OCI-LY7 (cell line): ENCODE results near the gene NLN. TPM values are rescaled to one million over a fixed set of nuclear protein-coding genes. Genes with fewer than 3 reads are reported as not detected.
"Not testable (repeated sequence)": the region's sequence is repeated elsewhere in the genome, so short reads cannot be mapped to it uniquely, and the experiment has no call there.

Experiments
- BruUV-seq: library from RNA; stranded (reverse); fragments of 400-500 nt; replicated peaks from 2 replicates; lab custom pipeline; 2021; lab: Mats Ljungman, UMichigan
- CTCF ChIA-PET: fragments of 300-600 bp; sonication (Branson Sonifier 250); formaldehyde crosslinking; loops from one replicate; lab custom pipeline; 2022; ENCODE audit warnings: antibody characterized with exemption; ENCODE audit not compliant: unreplicated experiment; lab: Charles Lee
- POLR2A ChIA-PET: fragments of 300-600 bp; sonication (Branson Sonifier 250); formaldehyde crosslinking; loops from one replicate; lab custom pipeline; 2022; ENCODE audit warnings: antibody characterized with exemption; lab: Charles Lee
- DNase-seq: peaks from one replicate; pipeline ENCODE4 v3.0.0-alpha.2; 2015; ENCODE audit warnings: low spot score
- H2AFZ ChIP-seq: fragments of 200-600 bp; sonication (generic), shearing (Covaris generic); 2 replicates; pipeline ENCODE4 v1.6.1; 2014; ENCODE audit warnings: mild to moderate bottlenecking, antibody characterized with exemption, low read length, moderate library complexity
- H3K27ac ChIP-seq: fragments of 200-600 bp; sonication (generic); 2 replicates; pipeline ENCODE4 v1.5.1; 2014; ENCODE audit warnings: mixed run types, low read depth, mild to moderate bottlenecking, moderate library complexity, low read length, inconsistent platforms; ENCODE audit not compliant: poor library complexity, severe bottlenecking
- H3K36me3 ChIP-seq: fragments of 200-600 bp; sonication (generic); 2 replicates; pipeline ENCODE4 v1.6.1; 2014; ENCODE audit warnings: mild to moderate bottlenecking, antibody characterized with exemption, low read length, moderate library complexity, mixed read lengths; ENCODE audit not compliant: insufficient read depth
- H3K4me1 ChIP-seq: fragments of 200-600 bp; sonication (generic); 2 replicates; pipeline ENCODE4 v1.5.1; 2014; ENCODE audit warnings: mild to moderate bottlenecking, low read length; ENCODE audit not compliant: insufficient read depth, poor library complexity, severe bottlenecking
- H3K4me2 ChIP-seq: fragments of 200-600 bp; sonication (generic); 2 replicates; pipeline ENCODE4 v1.6.1; 2014; ENCODE audit warnings: mild to moderate bottlenecking, low read length
- H3K4me3 ChIP-seq: fragments of 200-600 bp; sonication (generic); 2 replicates; pipeline ENCODE4 v1.5.1; 2014; ENCODE audit warnings: mild to moderate bottlenecking, low read depth, low read length; ENCODE audit not compliant: poor library complexity, severe bottlenecking
- H3K79me2 ChIP-seq: fragments of 200-600 bp; sonication (generic); 2 replicates; pipeline ENCODE4 v1.6.1; 2016; ENCODE audit warnings: low read depth, mild to moderate bottlenecking, low read length, moderate library complexity, mixed read lengths; ENCODE audit not compliant: insufficient read depth
- H3K9me2 ChIP-seq: fragments of 200-600 bp; sonication (generic); 2 replicates; pipeline ENCODE4 v1.6.1; 2016; ENCODE audit warnings: mild to moderate bottlenecking, low read length, mixed read lengths; ENCODE audit not compliant: insufficient read depth
- H3K9me3 ChIP-seq: fragments of 200-600 bp; sonication (generic); 2 replicates; pipeline ENCODE4 v1.6.1; 2014; ENCODE audit warnings: mild to moderate bottlenecking, mixed run types, low read length, mixed read lengths
- H4K20me1 ChIP-seq: fragments of 200-600 bp; sonication (generic); 2 replicates; pipeline ENCODE4 v1.6.1; 2014; ENCODE audit warnings: mild to moderate bottlenecking, antibody characterized with exemption, low read length, moderate library complexity, mixed read lengths; ENCODE audit not compliant: insufficient read depth
- CTCF ChIP-seq: fragments of 200-600 bp; sonication (generic); conservative IDR thresholded peaks from 2 replicates; pipeline ENCODE4 v1.5.1; 2014; ENCODE audit warnings: mild to moderate bottlenecking, antibody characterized with exemption, low read length, moderate library complexity, mixed read lengths
- EZH2phosphoT487 ChIP-seq: fragments of 200-600 bp; sonication (generic); IDR thresholded peaks from 2 replicates; pipeline ENCODE4 v1.6.1; 2018; ENCODE audit warnings: low read depth, borderline replicate concordance, mild to moderate bottlenecking, mixed run types, antibody characterized with exemption, low read length, moderate library complexity, mixed read lengths
- intact Hi-C: fragments of 100-400 bp; cut with micrococcal nuclease; formaldehyde crosslinking; loops from one replicate; pipeline ENCODE4 v1.10.0; 2022; ENCODE audit not compliant: unreplicated experiment
- total RNA-seq, 2 experiments: library from RNA; depleted of rRNA in 1 of 2; stranded (reverse); fragments of >200 nt in 1 of 2; shearing (Covaris generic) in 1 of 2; gene quantifications; 2 replicates each; pipeline ENCODE4 v1.2.3, GENCODE V29; 2014 to 2022

Gene NLN
- total RNA-seq, 2 experiments from 2014 or later: 14.9 to 26.0 TPM

GRCh38 chr5:65778126-65778525 lies 56.1 kb downstream of the NLN start:
- no peak overlapping the region for H2AFZ ChIP-seq
- H3K4me2 ChIP-seq: no peak overlapping the region
- no peaks in the 10 kb centered on the region for H4K20me1 ChIP-seq
- TF ChIP-seq CTCF: no peak
- TF ChIP-seq EZH2phosphoT487: no peak
- no TSS peak for BruUV-seq
- H3K4me3 ChIP-seq: no peak overlapping the region
- peaks cover 27% of the 10 kb centered on the region for H3K36me3 ChIP-seq
- DNase-seq: no peak
- H3K4me1 ChIP-seq: peaks cover 4% of the 10 kb centered on the region
- no peaks in the 10 kb centered on the region for H3K9me3 ChIP-seq
- intact Hi-C loops: no loop called here
- H3K79me2 ChIP-seq: no peaks in the 10 kb centered on the region
- POLR2A ChIA-PET: interaction anchor here (1.0 kb wide), 2 partner anchors 100 to 119 kb away, joined by 3 read pairs; no protein-coding TSS in a partner anchor
- no peak overlapping the region for H3K27ac ChIP-seq
- H3K9me2 ChIP-seq: no peaks in the 10 kb centered on the region
- CTCF ChIA-PET: interaction anchor here (0.5 kb wide), 1 partner anchor 366 kb away, joined by 3 read pairs; the partner anchor contains the start of gene SREK1

GRCh38 chr5:65779643-65780042 lies 57.6 kb downstream of the NLN start:
- Histone ChIP-seq H3K4me1 (peaks cover 4% of the 10 kb centered on the region), H2AFZ (no peak overlapping the region), H4K20me1 (no peaks in the 10 kb centered on the region), H3K79me2 (no peaks in the 10 kb centered on the region), H3K27ac (no peak overlapping the region), H3K9me3 (no peaks in the 10 kb centered on the region), H3K9me2 (no peaks in the 10 kb centered on the region), H3K4me3 (no peak overlapping the region), H3K4me2 (no peak overlapping the region), H3K36me3 (peaks cover 31% of the 10 kb centered on the region)
- no peak for DNase-seq
- CTCF ChIA-PET: no interaction called here
- POLR2A ChIA-PET: no interaction called here
- BruUV-seq: no TSS peak
- intact Hi-C loops: no loop called here
- TF ChIP-seq EZH2phosphoT487 (no peak), CTCF (no peak)

GRCh38 chr5:65788296-65788695 lies 66.3 kb downstream of the NLN start:
- H3K27ac ChIP-seq, H3K9me2 ChIP-seq, H3K4me2 ChIP-seq, H3K79me2 ChIP-seq, H3K9me3 ChIP-seq, intact Hi-C loops, H2AFZ ChIP-seq, H3K4me3 ChIP-seq, H3K4me1 ChIP-seq, BruUV-seq, CTCF ChIA-PET, H4K20me1 ChIP-seq, DNase-seq: not testable (repeated sequence)
- peaks cover 51% of the 10 kb centered on the region for H3K36me3 ChIP-seq
- POLR2A ChIA-PET: interaction anchor here (0.6 kb wide), 1 partner anchor 35 kb away, joined by 3 read pairs; no protein-coding TSS in a partner anchor
